Activated CD4-positive, alpha-beta memory T cell treated with anti-CD3 and anti-CD28 coated beads, Interleukin-2, amount 10 ng/mL, durations not matched to agents 7 days and 5 days (primary cell): ENCODE results near the gene SH3TC2. TPM values are rescaled to one million over a fixed set of nuclear protein-coding genes. Genes with fewer than 3 reads are reported as not detected.

Experiments
- CTCF ChIA-PET: fragments of 350-600 bp; sonication (Branson Sonifier 250); formaldehyde crosslinking; loops from one replicate; lab custom pipeline; 2021; ENCODE audit warnings: antibody characterized with exemption, inconsistent platforms; lab: Charles Lee
- POLR2A ChIA-PET: fragments of 350-600 bp; sonication (Branson Sonifier 250); formaldehyde crosslinking; loops from one replicate; lab custom pipeline; 2021; ENCODE audit warnings: antibody characterized with exemption; lab: Charles Lee
- DNase-seq: peaks from one replicate; pipeline ENCODE4 v3.0.0-alpha.2; 2020
- H3K27ac Mint-ChIP-seq: one replicate; pipeline ENCODE4 v1.8.0; 2021; ENCODE audit warnings: mild to moderate bottlenecking, mixed read lengths
- H3K27me3 Mint-ChIP-seq: one replicate; pipeline ENCODE4 v1.8.0; 2021; ENCODE audit warnings: mixed read lengths
- H3K36me3 Mint-ChIP-seq: one replicate; pipeline ENCODE4 v1.8.0; 2021; ENCODE audit warnings: low read depth, mixed read lengths
- H3K4me1 Mint-ChIP-seq: one replicate; pipeline ENCODE4 v1.8.0; 2021; ENCODE audit warnings: mixed read lengths
- H3K4me3 Mint-ChIP-seq: one replicate; pipeline ENCODE4 v1.8.0; 2021; ENCODE audit warnings: mild to moderate bottlenecking, mixed read lengths
- H3K9me3 Mint-ChIP-seq: one replicate; pipeline ENCODE4 v1.8.0; 2021; ENCODE audit warnings: mixed read lengths
- total RNA-seq, 2 experiments: library from RNA; stranded (reverse); gene quantifications; one replicate each; pipeline ENCODE4 v1.2.3, GENCODE V29; 2021

SH3TC2 gene
- total RNA-seq, 2 experiments from 2014 or later = not detected

DNA sequence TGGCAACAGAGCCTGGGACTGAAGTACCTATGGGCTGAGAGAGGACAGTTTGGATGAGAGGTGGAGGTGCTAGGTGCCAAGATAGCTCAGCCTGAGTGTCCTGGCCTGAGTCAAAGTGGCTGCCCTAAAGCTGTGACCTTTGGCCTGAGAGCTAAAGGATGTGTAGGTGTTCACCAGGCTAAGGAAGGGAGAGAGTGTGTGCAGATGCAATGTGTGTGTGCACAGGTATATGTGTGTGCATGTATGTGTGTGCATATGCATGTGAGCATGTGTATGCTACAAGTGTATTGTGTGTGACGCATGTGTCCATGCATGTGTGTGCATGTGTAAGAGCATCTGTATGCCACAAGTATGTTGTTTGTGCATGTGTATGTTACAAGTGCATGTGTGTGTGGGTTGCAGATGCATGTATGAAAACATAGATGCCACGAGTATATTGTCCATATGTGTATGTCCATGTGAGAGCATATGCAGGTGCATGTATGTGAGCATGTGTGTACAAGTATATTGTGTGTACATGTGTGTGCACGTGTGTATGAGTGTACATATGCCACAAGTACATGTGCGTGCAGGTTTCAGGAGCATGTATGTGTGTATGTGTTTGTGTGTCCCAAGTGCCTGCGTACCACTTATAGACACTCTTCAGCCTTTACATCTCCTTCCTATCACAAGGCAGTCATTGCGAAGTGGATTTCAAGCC lies 102.6 kb downstream of the SH3TC2 start:
- Mint-ChIP-seq H3K9me3 (peaks cover 4% of the 10 kb centered on the region), H3K27ac (no peak overlapping the region), H3K27me3 (no peaks in the 10 kb centered on the region), H3K4me3 (no peak overlapping the region), H3K36me3 (no peaks in the 10 kb centered on the region), H3K4me1 (peaks cover 10% of the 10 kb centered on the region)
- CTCF ChIA-PET = interaction anchor here (1.1 to 6.2 kb wide), 6 partner anchors 10 to 227 kb away, joined by 3 to 69 read pairs (median 28); no protein-coding TSS in a partner anchor
- POLR2A ChIA-PET = interaction anchor here (0.6 kb wide), 1 partner anchor 132 kb away, joined by 3 read pairs; no protein-coding TSS in a partner anchor
- no peak for DNase-seq

DNA sequence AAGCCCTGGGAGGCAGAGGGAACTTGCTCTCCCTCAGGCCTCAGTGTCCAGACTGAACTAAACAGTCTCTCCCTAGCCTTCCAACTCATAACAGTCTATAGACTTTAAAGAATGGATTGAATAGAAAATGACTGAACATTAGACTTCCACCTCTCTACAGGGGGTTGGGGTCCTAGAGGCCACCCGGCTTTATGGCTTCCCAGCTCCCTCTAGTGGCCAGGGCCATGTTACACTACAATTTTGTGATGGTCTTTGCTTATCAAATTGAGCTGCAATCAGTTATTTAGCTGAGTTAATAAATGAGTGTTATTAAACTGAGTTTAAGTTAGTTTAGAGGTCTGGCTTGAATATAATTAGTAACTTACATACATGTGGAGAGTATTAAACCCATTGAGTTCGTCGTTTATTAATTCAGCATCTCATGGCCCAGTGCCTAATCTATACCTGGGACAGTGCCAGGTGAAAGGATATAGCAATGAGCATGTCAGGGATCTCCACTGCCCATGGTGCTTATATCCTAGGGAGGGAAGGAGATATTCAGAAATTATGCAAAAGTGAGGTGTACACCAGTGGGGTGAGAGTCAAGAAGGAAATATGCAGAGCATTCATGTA lies 105.2 kb downstream of the SH3TC2 start:
- Mint-ChIP-seq H3K9me3 (no peaks in the 10 kb centered on the region), H3K27ac (no peak overlapping the region), H3K4me3 (no peak overlapping the region), H3K27me3 (no peaks in the 10 kb centered on the region), H3K36me3 (no peaks in the 10 kb centered on the region), H3K4me1 (no peaks in the 10 kb centered on the region)
- CTCF ChIA-PET = interaction anchor here (0.6 to 6.2 kb wide), 45 partner anchors 10 to 231 kb away, joined by 3 to 69 read pairs (median 4); partner anchors contain the start of gene ADRB2
- peak; percentile 58 for DNase-seq
- POLR2A ChIA-PET = interaction anchor here (1.0 to 1.3 kb wide), 2 partner anchors 107 to 225 kb away, joined by 3 read pairs; no protein-coding TSS in a partner anchor

DNA sequence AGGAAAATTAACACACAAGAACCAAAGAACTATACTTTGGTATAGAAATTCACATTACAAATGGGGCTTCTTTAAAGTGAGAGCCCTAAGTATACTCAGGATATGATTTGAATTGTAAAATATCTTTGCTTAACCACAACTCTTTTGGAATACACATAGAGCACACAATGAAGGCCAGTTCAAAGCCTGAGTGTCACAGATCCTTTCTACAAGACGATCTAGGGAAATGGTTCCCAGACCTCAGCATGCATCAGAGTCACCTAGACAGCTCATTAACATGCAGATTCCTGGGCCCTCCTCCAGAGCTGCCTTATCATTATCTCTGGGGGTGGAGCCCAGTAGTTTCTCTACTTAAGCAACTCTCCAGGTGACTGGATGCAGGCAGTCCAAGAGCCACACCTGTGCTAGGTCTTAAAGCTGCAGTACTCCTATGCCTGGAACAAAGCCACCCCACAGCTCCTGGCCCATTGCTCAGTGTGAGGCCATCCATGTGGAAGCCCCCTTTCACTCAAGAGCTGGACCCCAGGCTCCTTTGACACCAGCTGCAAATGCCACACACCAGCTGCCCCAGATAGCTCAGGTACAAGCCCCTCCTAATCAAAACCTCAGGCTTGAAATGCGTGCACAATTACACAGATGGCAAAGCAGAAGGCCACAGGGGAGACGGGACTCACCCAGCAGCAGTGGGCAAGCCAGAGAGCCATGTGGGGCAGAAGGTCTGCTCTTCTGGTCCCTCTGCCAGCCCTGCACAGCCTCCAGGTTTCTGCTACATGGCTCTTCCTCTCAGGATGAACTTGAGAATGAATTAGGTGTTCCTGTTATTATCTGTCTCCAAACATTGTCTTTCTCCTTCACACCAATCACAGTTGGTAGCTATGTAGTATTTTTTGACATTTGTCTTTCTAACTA lies 106.1 kb downstream of the SH3TC2 start:
- no peaks in the 10 kb centered on the region for H3K36me3 Mint-ChIP-seq
- no peaks in the 10 kb centered on the region for H3K4me1 Mint-ChIP-seq
- ChIA-PET CTCF (interaction anchor here (0.6 to 6.2 kb wide), 32 partner anchors 11 to 224 kb away, joined by 3 to 69 read pairs (median 5); partner anchors contain the start of gene ADRB2), POLR2A (interaction anchor here (1.0 kb wide), 1 partner anchor 224 kb away, joined by 3 read pairs; no protein-coding TSS in a partner anchor)
- no peaks in the 10 kb centered on the region for H3K27me3 Mint-ChIP-seq
- DNase-seq = no peak
- no peak overlapping the region for H3K27ac Mint-ChIP-seq
- H3K4me3 Mint-ChIP-seq = no peak overlapping the region
- no peaks in the 10 kb centered on the region for H3K9me3 Mint-ChIP-seq

Other genes with a start within 250 kb of the SH3TC2 start
- 1 to 10 TPM; 6.7 to 6.9 TPM for gene ADRB2, start 236.5 kb downstream of the SH3TC2 start, total RNA-seq
- gene ABLIM3, start 78.4 kb upstream of the SH3TC2 start, total RNA-seq = under 1 TPM; 0.08 to 0.38 TPM
- not detected for gene AFAP1L1, start 208.8 kb upstream of the SH3TC2 start, total RNA-seq